ENCODE data around the gene TM4SF20.

The TM4SF20 gene

GRCh38 chr2:227317834-227318233 lies 61.3 kb downstream of the TM4SF20 start:
- DNase-seq, result no peak

DNA sequence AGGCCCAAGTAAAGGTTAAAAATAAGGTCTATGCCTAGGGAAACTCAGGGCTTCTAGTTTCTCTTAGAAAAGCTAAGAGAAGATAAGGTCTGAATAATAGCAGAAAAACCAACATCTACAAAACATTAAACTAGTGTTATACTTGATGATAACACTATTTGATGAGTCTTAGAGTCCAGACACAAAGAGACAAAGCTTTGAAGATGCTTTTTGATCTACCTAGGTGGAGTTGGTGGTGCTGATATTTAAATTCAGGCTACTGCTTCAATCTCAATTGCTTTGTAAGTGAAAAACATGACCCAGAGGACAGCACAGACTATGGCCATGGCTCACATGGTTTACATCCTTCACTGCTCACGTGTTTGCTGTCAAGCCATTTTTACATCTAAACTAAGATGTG lies 65.8 kb downstream of the TM4SF20 start:
- no peak for DNase-seq

DNA sequence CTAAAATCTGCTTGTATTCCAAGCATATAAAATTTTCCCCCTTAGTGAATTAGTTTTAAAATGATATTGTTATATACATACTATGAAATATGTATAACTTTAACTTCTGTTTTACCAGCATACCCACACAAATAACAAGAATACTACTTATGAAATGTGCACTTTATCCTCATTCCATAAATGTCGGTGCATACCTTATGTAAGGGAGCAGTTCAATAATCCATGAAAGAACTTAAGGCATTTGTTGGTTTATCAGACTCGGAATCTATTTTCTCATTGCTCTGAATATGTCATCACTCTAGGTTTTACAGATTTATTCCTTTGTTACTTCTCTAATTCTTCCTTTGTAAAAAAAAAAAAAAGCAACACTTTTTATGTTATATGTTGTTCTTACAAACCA lies 66.5 kb downstream of the TM4SF20 start:
- no peak for DNase-seq
